HG02981 (cell line): ENCODE results near the gene ARF3.

Source experiments
- ATAC-seq: cut with Tn5 transposase; IDR thresholded peaks from one replicate; pipeline ENCODE4 v1.9.1; 2021; ENCODE audit warnings: mild to moderate bottlenecking, moderate library complexity; ENCODE audit not compliant: unreplicated experiment

Gene ARF3

DNA sequence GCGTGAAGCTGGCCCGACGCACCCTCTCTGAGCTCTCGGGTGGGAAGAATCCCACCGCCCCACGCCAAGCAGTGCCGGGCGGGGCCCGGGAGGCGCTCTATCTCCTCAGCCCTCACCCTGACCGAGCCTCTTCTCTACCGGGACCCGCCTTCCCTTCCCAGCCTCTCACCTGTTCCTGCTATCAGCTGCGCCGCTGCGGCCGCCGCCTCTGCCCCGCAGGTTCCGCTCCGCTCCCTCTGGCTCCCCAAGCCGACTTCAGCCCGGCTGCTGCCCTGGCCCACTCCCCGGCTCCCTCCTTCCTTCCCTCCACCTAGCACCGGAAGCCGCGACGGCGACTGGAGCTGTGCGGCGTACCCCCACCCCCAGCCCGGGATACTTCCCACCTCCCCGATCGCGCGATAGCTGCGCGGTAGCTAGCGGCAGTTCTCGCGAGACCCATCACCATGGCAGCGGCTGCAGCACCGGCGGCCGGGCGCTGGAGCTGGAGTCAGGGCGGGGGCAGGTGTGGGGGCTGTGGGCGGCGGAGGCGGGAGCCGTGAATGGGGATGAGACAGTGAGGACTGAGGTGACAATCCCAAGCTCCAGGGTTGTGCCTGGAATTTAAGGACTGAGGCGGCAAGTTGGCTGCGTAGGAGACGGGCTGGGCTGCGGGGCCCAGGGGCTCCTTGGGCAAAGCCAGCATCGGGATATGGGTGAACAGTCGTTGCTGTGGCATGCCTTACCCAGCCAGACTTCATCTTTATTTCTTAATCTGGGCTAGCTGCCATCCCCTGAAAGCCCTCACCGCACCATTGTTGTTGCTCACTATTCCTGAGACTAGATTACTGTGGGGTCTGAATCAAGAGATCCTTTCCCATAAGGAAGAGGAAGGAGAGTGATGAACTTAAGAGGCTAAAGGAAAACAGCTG lies at the start of gene ARF3:
Gene ARF3 (minus strand): TSS at position 347 of the 908 bp plus-strand sequence. CDS start 16,392 bp downstream, outside the sequence.
- ATAC-seq: peak; percentile 92

DNA sequence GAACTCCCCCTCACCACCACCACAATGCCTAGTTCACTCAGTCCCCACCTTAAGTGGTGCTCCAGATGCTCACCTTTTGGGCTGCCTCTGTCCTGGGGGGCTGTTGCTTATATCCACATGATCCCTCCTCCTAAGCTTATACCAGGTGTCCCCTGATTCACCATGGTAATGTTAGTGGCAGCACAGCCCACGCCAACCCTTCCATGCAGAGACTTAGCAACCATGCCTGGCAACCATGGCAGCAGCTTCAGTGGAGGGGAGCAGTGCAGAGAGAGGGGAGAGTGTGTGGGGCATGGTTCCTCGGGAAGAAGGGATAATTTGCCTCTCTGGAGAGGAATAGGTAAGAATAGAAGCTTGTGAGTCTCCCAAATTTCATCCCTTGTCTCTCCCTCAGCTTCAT lies 43.1 kb upstream of the ARF3 start:
- no peak for ATAC-seq

DNA sequence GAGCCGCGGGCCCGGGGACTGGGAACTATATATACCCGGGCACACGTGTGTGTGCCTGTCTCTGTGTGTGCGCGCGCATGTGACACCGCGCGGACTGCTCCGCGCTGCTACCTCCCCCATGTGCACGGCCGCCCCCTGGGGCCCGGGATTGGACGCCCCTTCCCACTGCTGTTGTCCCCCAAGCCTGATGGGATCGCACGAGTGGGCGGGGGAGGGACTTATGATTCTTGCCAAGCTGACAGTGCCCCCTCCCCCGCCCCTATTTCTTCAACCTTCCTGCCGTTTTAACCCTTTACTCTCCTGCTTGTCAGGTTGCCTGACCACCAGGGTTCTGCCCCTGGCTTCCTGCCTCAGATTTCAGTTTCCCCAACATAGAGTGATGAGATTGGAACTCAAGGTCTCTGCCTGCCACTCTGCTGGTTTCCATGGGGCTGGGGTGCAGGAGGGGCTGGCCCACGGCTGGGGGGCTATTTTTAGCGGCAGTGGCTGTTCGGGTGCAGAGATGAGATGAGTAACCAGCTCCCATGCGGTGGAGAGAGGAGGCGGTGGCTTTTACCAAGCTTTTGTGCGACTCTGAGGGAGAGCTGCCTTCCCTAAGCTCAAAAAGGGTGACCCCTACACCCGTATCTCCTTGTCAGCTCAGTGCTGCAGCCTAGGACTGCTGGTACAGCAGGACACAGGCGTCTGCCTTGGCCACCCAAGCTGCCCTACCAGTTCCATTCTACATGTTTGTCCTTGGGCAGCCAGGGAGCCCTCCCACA lies 42.3 kb upstream of the ARF3 start, which contains the start of gene DDN:
Gene DDN (minus strand): TSS at position 5 of the 761 bp plus-strand sequence. CDS start 88 bp downstream, outside the sequence.
- no peak for ATAC-seq

DNA sequence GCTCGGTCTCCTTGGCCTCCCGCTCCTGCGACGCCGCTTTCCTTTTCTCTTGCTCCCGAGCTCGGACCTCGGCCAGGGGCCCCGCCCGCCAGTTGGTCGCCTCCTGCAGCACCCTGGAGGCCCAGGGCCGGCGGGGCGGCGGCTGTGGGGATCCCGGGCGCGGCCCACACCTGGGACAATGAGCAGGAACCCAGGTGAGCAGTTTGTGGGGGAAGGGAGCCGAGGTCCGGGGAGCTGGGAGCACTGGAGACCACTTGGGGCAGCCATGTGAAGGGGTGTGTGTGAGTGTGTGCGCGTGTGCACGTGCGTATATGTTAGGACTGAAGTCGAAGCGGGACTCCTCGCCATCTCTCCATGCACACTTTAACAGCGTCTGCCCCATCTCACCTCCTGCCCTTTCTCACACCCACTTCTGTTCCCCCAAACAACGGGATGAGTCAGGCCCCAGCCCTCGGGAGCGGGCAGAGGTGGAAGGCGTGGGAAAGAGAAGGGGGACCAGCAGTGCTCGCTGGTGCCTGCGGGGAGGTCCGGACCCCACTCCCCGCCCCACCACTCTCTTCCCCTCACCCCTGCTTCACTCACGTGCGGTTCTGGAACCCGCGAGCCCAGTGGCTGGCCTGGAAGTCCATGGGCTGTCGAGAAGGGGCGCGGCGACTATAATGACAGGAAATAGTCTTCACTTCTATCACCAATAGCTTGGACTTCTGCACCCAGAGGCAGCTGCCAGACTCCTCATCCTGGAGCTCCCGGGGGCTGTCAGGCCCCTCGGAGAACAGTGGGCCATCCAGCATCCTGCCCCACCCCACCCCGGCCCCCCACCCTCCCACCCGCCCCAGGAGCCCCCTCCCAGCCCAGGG lies 41.4 kb upstream of the ARF3 start:
- no peak for ATAC-seq

DNA sequence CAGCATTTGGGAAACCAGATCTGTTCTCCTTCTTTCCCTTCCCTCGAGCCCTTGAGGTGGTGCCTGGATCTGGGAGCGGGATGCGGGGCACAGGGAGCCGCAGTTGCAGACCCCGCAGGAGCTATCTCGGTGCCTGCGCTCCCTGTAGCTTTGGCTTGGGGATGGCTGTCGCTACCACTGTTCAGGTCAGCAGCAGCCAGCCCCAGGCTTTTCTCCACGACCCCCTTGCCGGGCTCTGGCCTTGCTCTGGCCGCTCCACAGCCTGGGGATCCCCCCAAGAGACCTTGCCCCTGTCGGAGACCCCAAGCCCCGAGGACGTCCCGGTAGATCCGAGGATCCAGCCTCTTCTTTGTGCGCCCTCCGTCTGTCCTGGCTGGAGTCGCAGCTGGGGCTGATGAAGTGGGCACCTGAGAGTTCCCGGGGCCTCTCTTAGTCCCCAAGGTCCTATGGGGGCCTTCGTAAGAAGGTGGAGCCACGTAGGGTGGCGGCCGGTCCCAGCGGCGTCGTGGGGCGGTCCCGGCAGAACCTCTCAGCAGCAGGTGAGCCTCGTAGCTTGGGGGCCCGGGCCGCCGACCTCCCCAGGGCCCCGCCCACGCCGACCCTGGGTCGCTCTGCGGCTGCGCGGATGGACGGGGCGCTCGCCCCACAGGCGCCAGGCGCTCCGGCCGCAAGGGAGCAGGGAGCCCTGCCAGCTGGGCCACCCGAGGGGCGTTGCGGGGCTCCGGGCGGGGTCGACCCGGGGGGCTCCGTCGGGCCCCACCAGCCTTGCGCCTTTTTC lies 40.6 kb upstream of the ARF3 start:
- ATAC-seq: no peak

DNA sequence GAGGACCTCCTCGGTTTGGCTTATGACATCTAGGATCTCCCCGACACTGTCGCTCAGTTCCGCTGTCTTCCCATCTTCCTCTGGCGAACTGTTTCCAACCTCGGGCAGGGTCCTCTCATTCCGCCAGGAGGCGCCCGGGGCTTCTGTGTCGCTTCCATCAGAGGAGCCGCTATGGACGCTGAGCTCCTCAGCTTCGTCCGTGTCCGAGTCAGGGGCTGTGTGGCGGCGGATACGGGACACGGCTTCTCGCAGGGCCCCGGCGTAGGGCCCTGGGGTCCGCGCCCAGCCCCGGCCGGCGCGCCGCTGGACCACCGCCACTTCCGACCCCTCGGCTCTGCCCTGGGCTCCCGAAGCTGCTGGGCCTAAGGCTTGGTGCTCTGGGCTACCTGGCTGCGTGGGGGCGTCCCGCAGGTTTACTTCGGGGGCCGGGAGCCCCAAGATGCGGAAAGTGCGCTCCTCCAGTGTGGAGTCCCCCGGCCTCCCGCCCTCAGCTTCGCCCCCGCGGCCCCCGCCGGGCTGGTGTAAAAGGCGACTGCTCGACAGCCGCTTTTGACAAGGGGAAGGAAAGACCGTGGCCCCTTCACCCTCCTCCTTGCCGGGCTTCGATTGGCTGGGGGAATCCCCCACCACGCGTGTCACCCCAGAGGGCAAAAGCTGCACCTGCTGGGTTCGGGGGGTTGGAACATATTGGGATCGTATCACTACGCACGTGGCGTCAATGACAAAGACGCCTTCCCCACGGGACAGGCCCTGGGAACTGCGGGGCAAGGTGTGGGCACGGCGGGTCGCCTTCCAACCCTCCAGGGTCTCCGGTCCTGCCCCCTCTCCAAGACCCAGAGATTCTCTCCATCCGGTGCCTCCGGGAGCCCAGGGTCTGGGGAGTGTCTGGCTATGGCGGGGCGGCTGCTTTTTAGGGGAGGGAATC lies 39.8 kb upstream of the ARF3 start:
- no peak for ATAC-seq

DNA sequence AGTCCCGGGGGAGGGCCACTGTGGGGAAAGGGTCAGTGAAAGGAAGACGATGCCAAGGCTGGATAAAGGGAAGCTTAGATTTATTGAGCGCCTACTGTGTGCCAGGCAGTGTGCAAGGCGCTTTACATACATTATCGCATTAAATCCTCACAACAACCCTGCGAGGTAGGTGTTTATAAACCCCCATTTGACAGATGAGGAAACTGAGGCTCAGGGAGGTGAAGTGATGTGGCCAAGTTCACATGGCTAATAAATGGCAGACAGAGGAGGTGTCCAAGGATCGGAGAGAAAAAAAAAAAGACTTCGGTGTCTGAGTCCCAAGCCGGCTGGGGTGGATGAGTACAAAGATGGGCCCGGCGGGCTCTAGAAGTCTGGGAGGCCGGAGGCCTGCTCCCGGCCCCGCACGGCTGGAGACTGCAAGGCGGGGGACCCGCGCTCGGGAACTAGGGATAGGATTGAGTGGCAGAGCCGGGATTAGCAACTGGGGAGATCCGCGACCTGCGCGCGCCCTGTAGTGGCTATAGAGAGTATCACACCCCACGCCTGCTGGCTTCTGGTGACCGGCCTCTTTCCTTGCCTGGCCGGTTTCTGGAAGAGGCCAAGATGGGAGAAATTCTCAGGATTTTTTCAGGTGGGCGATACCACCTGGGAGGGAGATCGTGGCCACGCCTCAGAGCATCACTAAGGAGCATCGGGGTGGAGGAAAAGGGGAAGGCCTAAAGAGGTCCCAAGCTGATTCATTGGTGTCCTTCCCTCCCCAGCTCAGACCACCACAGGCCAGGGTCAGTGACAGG lies 38.0 kb upstream of the ARF3 start:
- ATAC-seq: no peak

DNA sequence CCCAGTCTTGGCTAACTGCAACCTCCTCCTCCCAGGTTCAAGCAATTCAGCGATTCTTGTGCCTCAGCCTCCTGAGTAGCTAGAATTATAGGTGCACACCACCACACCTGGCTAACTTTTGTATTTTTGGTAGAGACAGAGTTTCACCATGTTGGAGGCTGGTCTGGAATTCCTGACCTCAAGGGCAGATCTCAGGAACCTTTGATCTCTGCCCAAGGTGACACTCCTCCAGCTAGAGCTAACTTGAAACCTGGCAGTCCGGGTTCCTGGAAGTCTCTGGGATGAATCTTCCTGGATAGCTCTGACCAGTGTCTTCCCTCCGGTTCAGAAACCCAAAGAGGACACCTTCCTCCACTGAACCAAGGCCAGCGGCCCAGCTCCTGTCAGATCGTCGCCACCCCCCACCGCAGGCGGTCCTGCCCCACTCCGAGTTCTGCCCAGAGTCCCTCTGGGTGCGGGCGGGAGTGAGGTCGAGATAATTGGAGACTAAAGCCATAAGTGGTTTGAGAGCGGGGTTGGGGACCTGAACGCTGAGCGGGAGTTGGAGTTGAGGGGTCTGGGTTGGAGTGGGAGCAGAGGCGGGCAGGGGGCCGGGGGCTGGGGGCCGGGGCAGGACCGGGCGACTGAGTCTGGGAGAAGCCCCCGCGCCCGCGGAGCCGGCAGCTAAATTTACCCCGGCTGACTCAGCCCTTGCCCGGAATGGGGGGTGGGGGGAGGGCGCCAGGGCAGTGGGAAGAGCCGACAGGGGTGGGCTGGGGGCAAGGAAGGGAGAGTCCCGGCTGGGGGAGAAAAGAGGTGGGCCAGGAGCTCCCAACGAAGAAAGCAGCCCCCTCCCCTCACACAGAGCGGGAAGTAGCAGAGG lies 37.2 kb upstream of the ARF3 start:
- no peak for ATAC-seq

DNA sequence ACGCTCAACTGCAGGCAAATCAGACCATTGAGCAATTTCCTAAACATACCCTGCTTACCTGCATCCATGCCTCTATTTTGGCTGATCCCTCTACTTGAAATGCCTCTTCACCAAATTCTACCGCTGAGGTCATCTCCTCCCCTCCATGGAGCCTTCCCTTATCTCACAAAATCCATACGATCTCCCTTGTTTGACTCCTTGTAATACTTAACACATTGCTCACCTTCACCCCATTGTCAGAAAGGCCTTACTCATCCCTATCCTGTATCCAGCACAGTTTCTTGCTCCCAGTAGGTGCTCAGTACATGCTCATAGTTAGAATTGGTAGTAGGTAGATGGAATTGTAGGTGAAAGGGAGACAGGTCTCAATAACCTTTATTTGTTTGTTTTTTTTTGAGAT lies 36.5 kb upstream of the ARF3 start:
- no peak for ATAC-seq

DNA sequence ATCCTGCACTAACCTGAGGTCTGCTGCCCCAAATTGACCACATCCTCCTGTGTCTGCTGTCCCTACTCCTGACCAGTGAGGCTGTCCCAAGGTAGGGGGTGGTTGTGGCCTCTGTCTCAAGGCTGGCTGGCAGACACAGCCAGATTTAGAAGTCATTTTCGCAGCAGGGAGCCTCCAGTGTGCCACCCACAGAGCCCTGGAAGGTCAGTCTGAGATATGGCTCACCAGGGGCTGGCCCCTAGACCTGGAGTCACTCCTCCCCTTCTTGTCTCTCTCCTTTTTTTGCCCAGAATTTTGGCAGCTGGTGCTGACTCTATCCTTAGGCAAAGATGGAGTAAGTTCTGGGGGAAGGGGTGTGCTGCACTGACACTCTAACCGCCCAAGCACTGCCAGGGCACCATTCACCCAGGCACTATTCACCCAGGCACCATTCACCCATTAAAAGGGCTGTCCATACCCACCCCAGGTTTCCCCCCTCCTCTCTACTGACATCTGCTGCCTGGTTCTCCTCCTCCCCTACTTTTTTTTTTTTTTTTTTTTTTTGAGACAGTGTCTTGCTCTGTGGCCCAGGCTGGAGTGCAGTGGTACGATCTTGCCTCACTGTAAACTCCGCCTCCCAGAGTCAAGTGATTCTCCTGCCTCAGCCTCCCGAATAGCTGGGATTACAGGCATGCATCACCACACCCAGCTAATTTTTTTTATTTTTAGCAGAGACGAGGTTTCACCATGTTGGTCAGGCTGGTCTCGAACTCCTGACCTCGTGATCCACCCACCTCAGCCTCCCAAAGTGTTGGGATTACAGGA lies 34.2 kb upstream of the ARF3 start:
- ATAC-seq: no peak

DNA sequence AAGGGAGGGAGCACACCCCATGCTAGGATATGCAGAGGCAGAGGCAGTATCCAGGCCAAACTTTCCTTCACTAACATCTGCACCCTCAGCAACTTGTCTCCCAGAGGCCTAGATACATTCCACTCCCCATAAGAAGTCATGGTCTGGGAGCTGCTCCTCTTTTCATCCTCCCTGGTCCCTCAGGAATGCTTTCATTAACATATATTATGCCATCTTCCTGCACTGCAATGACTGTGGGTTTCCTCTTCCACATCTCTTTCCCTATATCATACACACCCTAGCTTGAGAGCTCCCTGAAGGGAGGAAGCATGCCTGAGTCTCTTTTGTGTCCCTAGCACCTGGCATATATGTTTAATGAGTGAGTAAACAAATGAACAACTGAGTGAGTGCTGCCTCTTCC lies 33.3 kb upstream of the ARF3 start:
- no peak for ATAC-seq

DNA sequence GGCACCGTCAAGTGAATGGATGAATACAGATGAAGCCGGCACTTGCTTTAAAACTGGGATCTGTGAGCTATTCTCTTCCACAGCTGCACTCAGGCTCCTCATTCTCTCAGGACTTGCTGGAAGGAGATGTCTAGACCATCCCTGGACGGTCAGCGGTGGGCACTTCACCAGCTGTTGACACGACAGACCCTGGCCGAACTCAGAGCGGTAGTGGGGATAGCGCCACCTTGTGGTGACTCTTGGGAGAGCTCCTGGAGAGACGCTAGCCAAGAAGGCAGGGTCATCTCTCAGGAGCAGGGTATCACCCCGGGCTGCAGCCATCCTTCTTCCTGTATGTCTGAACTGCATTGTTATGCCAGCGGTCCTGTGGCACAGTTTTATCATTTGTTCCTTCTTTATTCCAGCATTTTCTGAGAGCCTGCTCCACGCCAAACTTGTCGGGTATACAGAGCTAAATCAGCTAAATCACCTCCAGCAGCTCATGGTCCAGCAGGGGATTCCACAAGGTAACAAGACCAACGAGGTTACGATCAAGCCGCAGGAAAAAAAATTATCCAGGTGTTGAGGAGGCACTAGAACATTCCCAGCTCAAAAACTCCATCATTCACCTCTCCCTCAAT lies 30.9 kb upstream of the ARF3 start:
- ATAC-seq: peak; percentile 49

DNA sequence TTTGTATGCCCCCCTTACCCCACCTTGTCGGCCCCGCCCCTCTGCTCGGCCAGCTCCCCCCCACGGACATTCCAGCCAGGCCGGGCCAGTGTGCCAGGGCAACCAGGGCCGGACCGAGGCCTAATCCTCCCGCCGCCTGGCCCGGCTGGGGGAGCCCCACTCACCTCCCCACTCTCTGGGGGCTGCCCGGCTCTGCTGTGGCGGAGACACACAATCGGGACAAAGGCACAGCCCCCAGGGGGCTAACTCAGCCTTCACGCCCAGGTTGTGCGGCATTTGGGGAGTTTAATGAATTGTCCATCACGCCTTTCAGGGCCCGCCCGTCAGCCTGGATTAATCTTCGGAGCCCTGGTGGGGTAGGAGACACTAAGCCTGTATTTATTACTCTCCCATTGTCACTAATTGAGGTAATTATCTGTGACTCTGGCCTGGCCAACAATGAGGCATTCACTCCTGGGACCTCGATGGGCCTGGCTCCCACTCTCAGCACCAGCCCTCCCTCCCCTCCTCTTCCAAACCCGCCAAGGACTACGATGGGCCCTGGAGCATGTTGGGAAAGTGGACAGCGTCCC lies 29.5 kb upstream of the ARF3 start:
- ATAC-seq: no peak

DNA sequence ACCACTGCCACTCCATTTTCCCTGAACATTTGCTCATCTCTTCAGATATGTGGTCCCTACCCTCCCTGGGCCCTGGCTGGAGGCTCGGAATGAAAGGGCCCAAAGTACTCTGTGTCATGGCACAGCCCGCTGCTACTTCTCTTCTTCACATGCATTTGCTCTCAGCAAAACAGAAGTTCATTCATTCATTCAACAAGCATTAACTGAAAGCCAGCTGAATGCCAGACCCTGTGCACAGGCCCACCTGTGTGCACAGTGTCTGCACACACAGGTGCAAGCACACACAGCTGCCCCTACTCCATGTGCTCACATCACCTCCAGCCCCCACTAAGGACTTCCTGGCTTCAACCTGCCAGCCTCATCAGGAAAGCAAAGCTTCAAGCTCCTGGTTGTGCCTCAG lies 28.6 kb upstream of the ARF3 start:
- no peak for ATAC-seq

DNA sequence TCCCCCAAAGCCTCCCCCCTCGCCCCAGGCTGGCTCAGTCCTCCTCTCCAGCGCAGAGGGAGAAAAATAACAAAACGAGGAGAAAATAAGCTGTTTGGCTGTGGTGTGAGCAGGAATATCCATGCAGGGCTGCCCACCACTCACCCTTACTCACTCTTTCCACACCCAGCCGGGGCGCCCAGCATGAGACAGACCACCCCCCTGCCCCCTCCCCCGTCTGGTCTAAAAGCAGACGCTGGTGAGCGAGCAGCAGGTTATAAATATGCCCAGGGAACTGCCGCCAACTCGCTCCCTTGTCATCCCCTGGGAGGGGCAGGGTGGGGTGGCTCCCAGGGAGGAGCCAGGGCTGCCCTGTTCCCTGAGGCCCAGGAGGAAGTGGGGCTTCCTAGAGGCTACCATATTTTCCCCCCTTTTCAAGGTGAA lies 28.2 kb upstream of the ARF3 start:
- ATAC-seq: no peak
